ENCODE results near the gene BLOC1S6.

The BLOC1S6 gene, protein sequence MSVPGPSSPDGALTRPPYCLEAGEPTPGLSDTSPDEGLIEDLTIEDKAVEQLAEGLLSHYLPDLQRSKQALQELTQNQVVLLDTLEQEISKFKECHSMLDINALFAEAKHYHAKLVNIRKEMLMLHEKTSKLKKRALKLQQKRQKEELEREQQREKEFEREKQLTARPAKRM

DNA sequence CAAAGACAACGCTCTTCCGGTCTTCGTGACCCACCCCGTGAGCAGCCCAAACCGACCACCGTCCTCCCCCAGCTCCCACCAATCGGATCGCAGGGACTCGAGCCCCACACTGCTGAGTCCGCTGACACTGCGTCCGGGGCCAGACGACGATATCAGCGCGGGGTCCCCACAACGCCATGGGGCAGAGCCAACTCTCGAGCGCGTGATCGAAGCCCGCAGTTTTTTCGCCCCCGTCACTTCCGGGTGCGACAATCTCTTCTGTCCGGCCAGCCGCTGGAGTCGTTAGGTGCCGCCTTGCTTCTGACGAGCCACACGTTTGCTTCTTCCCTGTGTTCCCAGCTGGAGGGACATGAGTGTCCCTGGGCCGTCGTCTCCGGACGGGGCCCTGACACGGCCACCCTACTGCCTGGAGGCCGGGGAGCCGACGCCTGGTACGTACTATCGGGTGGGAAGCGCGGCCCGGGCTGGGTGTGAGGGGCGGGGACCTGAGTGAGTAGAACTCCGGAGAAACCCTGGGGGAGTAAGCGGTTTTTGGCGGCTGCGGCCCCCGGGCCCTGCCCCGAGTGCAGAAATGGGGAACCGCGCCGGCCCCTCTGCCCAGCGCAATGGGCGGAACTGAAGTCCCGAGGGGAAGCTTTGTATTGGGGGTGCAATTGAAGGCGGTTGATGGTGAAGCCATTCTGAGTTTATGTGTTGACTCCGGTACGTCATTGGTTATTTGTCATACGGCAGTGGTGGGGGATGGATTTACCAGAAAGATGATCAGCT is at the start of gene BLOC1S6:
Gene BLOC1S6 (plus strand): TSS at position 285 of the 768 bp plus-strand sequence. CDS start 65 bp downstream, at position 350.
- peak; percentile 88 for DNase-seq
- H3K4me1 Mint-ChIP-seq = peaks cover 30% of the 10 kb centered on the region
- H3K4me3 Mint-ChIP-seq = peak within 1 kb of the TSS; percentile 88
- H3K9me3 Mint-ChIP-seq = no peaks in the 10 kb centered on the region
- H3K36me3 Mint-ChIP-seq (ENCODE audit: low read depth) = peaks cover 17% of the 10 kb centered on the region
- peak within 1 kb of the TSS; percentile 100 for H3K27ac Mint-ChIP-seq
- TF ChIP-seq, protein P1, sequence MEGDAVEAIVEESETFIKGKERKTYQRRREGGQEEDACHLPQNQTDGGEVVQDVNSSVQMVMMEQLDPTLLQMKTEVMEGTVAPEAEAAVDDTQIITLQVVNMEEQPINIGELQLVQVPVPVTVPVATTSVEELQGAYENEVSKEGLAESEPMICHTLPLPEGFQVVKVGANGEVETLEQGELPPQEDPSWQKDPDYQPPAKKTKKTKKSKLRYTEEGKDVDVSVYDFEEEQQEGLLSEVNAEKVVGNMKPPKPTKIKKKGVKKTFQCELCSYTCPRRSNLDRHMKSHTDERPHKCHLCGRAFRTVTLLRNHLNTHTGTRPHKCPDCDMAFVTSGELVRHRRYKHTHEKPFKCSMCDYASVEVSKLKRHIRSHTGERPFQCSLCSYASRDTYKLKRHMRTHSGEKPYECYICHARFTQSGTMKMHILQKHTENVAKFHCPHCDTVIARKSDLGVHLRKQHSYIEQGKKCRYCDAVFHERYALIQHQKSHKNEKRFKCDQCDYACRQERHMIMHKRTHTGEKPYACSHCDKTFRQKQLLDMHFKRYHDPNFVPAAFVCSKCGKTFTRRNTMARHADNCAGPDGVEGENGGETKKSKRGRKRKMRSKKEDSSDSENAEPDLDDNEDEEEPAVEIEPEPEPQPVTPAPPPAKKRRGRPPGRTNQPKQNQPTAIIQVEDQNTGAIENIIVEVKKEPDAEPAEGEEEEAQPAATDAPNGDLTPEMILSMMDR (IDR thresholded peaks at IDR 0.05) = no peak
- peaks cover 3% of the 10 kb centered on the region for H3K27me3 Mint-ChIP-seq (ENCODE audit: low read depth, poor library complexity)

DNA sequence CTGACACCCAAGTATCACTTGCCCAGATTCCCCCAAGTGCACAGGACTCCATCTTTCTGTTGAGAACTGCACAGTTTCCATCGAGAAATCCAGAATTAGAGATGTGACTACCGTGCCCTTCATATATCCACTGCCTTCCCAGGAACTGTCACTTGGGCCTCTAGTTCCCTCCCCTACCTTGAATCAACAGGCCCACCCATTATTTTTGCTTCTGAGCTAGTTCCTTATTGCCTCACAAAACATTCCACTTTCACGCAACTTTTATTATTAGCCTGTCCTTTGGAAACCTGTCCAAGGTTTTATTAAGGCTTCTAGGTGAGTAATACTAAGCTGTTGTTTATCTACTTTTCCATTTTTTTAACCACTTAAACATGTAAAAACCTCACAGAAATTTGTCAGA is 47.5 kb upstream of the BLOC1S6 start:
- Mint-ChIP-seq H3K27ac (no peak overlapping the region), H3K9me3 (no peaks in the 10 kb centered on the region), H3K4me3 (no peak overlapping the region), H3K27me3 (ENCODE audit: low read depth, poor library complexity) (peaks cover 9% of the 10 kb centered on the region), H3K36me3 (ENCODE audit: low read depth) (no peaks in the 10 kb centered on the region), H3K4me1 (no peaks in the 10 kb centered on the region)
- no peak for DNase-seq
- TF ChIP-seq, protein P1 (IDR thresholded peaks at IDR 0.05) = no peak

DNA sequence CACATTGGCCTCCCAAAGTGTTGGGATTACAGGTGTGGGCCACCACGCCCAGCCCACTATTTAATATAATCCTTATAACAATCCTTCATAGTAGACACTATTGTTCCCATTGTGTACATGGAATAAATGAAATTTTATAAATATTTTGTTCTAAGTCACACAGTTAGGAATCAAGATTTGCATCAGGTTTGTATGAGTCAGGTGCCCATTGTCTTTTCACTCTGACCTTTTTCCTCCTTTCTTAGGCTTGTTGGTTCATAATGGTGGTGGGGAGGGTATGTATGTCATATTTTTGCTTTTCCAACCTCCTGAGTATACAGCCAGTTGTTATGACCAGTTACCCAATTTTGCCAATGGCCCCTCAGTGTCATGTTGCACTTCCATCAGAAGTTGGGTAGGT is 46.6 kb upstream of the BLOC1S6 start:
- TF ChIP-seq, protein P1 (IDR thresholded peaks at IDR 0.05) = no peak
- Mint-ChIP-seq H3K9me3 (no peaks in the 10 kb centered on the region), H3K27ac (no peak overlapping the region), H3K4me1 (peaks cover 2% of the 10 kb centered on the region), H3K4me3 (no peak overlapping the region), H3K36me3 (ENCODE audit: low read depth) (no peaks in the 10 kb centered on the region), H3K27me3 (ENCODE audit: low read depth, poor library complexity) (peaks cover 6% of the 10 kb centered on the region)
- no peak for DNase-seq

DNA sequence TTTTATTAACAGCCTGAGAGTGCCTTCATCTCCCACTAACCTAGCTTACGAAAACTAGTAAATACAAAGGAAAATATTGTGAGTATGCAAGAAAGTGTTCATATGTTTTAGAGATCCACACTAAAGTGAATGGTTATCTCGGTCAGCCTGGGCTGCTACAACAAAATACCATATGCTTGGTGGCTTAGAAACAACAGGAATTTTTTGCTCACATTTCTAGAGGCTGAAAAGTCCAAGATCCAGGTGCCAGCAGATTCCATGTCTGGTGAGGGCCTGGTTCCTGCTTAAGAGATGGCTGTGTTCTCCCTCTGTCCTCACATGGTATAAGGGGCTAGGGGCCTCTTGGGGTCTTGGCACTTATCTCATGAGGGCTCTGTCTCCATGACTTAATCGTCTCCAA is 44.1 kb upstream of the BLOC1S6 start:
- TF ChIP-seq, protein P1 (IDR thresholded peaks at IDR 0.05) = no peak
- peaks cover 5% of the 10 kb centered on the region for H3K27me3 Mint-ChIP-seq (ENCODE audit: low read depth, poor library complexity)
- H3K4me3 Mint-ChIP-seq = no peak overlapping the region
- no peaks in the 10 kb centered on the region for H3K9me3 Mint-ChIP-seq
- H3K36me3 Mint-ChIP-seq (ENCODE audit: low read depth) = no peaks in the 10 kb centered on the region
- DNase-seq = no peak
- peaks cover 14% of the 10 kb centered on the region for H3K4me1 Mint-ChIP-seq
- H3K27ac Mint-ChIP-seq = no peak overlapping the region

DNA sequence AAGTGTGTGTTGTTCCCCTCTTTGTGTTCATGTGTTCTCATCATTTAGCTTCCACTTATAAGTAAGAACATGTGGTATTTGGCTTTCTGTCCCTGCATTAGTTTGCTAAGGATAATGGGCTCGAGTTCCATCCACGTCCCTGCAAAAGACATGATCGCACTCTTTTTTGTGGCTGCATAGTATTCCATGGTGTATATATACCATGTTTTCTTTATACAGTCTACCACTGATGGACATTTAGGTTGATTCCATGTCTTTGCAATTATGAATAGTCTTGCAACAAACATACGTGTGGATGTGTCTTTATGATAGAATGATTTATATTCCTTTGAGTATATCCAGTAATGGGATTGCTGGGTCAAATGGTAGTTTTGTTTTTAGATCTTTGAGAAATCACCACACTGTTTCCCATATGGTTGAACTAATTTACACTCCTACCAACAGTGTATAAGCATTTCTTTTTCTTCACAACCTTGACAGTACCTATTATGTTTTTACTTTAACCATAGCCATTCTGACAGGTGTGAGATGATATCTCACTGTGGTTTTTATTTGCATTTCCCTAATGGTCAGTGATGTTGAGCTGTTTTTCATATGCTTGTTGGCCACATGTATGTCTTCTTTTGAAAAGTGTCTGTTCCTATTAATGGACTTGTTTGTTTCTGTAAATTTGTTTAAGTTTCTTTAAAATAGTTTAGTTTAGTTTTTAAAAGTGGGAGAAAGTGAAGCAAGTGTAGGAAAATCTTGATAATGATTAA is 42.7 kb upstream of the BLOC1S6 start:
- Mint-ChIP-seq H3K4me1 (peaks cover 20% of the 10 kb centered on the region), H3K27ac (no peak overlapping the region), H3K4me3 (no peak overlapping the region), H3K27me3 (ENCODE audit: low read depth, poor library complexity) (peaks cover 8% of the 10 kb centered on the region), H3K9me3 (no peaks in the 10 kb centered on the region), H3K36me3 (ENCODE audit: low read depth) (no peaks in the 10 kb centered on the region)
- DNase-seq = no peak
- TF ChIP-seq, protein P1 (IDR thresholded peaks at IDR 0.05) = no peak

Data from nephron progenitor cell (in vitro differentiated cells).